DND-41 (cell line): ENCODE measurements around the gene IFNG.

ENCODE experiments used
- ATAC-seq: fragments of 200-7000 bp; cut with Tn5 transposase; 3 replicates; pipeline ENCODE4 v1.9.1; 2021; ENCODE audit warnings: low read depth; ENCODE audit not compliant: insufficient read depth
- DNase-seq: peaks from one replicate; pipeline ENCODE4 v3.0.0-alpha.2; 2020
- H2AFZ ChIP-seq: 2 replicates; pipeline ENCODE4 v1.6.0; 2012; ENCODE audit warnings: low read depth, low read length
- H3K27ac ChIP-seq: 2 replicates; pipeline ENCODE4 v1.5.1; 2012; ENCODE audit warnings: low read length, inconsistent platforms
- H3K27me3 ChIP-seq: fragments of 200-600 bp; sonication (generic); 2 replicates; pipeline ENCODE4 v1.6.0; 2012; ENCODE audit warnings: low read length, mild to moderate bottlenecking, inconsistent platforms; ENCODE audit not compliant: insufficient read depth, poor library complexity
- H3K36me3 ChIP-seq: 2 replicates; pipeline ENCODE4 v1.5.1; 2012; ENCODE audit warnings: low read length, inconsistent platforms; ENCODE audit not compliant: insufficient read depth
- H3K4me1 ChIP-seq: 2 replicates; pipeline ENCODE4 v1.5.1; 2012; ENCODE audit warnings: mild to moderate bottlenecking, low read length; ENCODE audit not compliant: insufficient read depth
- H3K4me2 ChIP-seq: 2 replicates; pipeline ENCODE4 v1.6.0; 2012; ENCODE audit warnings: mild to moderate bottlenecking, moderate library complexity, low read length, inconsistent platforms; ENCODE audit not compliant: insufficient read depth
- H3K4me3 ChIP-seq, 2 experiments: fragments of 200-600 bp in 1 of 2; shearing (Covaris generic) in 1 of 2; 2 replicates each; pipeline ENCODE4 v1.5.1; 2012 to 2016; ENCODE audit warnings: inconsistent platforms in 2 of 2, low read length in 2 of 2, mild to moderate bottlenecking in 2 of 2, low read depth in 1 of 2, moderate library complexity in 1 of 2
- H3K79me2 ChIP-seq: 2 replicates; pipeline ENCODE4 v1.6.0; 2012; ENCODE audit warnings: low read length, inconsistent platforms; ENCODE audit not compliant: insufficient read depth
- H3K9ac ChIP-seq: 2 replicates; pipeline ENCODE4 v1.6.0; 2012; ENCODE audit warnings: low read depth, mild to moderate bottlenecking, inconsistent platforms, low read length, moderate library complexity
- H3K9me3 ChIP-seq: 2 replicates; pipeline ENCODE4 v1.5.1; 2012; ENCODE audit warnings: low read length, moderate library complexity, mild to moderate bottlenecking, inconsistent platforms; ENCODE audit not compliant: insufficient read depth, severe bottlenecking
- H4K20me1 ChIP-seq: 2 replicates; pipeline ENCODE4 v1.6.0; 2012; ENCODE audit warnings: low read length; ENCODE audit not compliant: insufficient read depth
- EZH2 ChIP-seq: IDR thresholded peaks from 3 replicates; pipeline ENCODE4 v1.6.1; 2012; ENCODE audit warnings: borderline replicate concordance, low read depth, mild to moderate bottlenecking, moderate library complexity, low read length, inconsistent platforms; ENCODE audit not compliant: severe bottlenecking
- TF ChIP-seq, protein P1 (sequence below): IDR thresholded peaks from 2 replicates; pipeline ENCODE4 v1.5.1; 2012; ENCODE audit warnings: borderline replicate concordance, low read length, moderate library complexity, mild to moderate bottlenecking; ENCODE audit not compliant: poor library complexity, severe bottlenecking; ENCODE audit errors: extremely low read depth

Gene IFNG

DNA sequence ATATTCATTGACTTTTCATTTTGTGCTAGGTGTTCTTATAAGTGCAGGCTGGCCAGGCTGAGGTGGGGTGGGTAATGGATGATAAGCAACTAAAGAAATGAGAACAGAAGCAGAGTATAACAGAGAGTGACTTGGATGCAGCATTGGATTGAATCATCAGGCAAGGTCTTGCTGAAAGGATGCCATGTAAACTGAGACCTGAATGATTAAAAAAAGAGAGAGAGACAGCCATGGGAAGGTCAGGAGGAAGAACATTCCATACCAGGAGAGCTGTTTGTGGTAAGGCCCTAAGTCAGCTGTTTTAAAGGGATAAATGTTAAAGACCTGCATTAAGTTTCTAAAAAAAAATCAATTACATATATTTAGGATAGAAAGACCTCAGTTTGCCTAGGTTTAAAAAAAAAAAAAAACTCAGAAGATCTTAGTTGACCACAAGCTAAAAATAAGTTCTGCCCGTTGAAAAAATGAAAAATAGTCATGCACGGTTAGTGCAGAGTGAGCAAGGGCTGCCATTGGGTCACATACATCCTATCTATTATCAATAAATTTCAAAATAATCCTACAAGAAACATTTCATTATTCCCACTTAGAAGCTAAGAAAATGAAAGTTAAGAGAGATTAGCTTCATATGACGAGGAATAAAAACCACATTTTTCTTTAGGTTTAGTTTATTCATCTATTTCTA, 37.2 kb downstream of the IFNG start:
- Histone ChIP-seq H3K4me2 (no peak overlapping the region), H2AFZ (no peak overlapping the region), H3K4me3 (no peak overlapping the region), H3K9me3 (no peaks in the 10 kb centered on the region), H3K27ac (no peak overlapping the region), H3K36me3 (no peaks in the 10 kb centered on the region), H4K20me1 (no peaks in the 10 kb centered on the region), H3K9ac (no peak overlapping the region), H3K79me2 (no peaks in the 10 kb centered on the region), H3K27me3 (peaks cover 5% of the 10 kb centered on the region), H3K4me1 (no peaks in the 10 kb centered on the region)
- DNase-seq (no peak), ATAC-seq (no peak)
- TF ChIP-seq, protein P1, sequence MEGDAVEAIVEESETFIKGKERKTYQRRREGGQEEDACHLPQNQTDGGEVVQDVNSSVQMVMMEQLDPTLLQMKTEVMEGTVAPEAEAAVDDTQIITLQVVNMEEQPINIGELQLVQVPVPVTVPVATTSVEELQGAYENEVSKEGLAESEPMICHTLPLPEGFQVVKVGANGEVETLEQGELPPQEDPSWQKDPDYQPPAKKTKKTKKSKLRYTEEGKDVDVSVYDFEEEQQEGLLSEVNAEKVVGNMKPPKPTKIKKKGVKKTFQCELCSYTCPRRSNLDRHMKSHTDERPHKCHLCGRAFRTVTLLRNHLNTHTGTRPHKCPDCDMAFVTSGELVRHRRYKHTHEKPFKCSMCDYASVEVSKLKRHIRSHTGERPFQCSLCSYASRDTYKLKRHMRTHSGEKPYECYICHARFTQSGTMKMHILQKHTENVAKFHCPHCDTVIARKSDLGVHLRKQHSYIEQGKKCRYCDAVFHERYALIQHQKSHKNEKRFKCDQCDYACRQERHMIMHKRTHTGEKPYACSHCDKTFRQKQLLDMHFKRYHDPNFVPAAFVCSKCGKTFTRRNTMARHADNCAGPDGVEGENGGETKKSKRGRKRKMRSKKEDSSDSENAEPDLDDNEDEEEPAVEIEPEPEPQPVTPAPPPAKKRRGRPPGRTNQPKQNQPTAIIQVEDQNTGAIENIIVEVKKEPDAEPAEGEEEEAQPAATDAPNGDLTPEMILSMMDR = no peak
- no peak for TF ChIP-seq EZH2

DNA sequence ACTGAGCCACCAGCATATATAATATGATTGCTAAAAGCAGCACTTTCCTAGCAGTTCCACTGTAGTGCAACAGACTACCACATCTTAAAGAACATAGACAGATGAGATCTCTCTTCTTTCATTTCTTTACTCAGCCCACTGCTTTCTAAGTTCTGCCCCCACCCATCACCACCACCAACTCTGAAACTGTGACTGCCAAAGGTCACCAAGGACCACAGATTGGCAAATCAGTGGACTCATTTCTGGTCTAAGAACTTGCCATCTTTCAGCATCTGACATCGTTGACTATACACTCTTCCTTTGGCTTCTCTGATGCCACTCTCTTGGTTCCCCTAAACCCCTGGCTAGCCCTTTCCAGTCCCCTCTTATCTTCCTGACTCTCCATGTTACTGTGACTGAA, 38.4 kb downstream of the IFNG start:
- peaks cover 5% of the 10 kb centered on the region for H3K27me3 ChIP-seq
- H3K27ac ChIP-seq = no peak overlapping the region
- H3K79me2 ChIP-seq = no peaks in the 10 kb centered on the region
- no peaks in the 10 kb centered on the region for H3K9me3 ChIP-seq
- no peak overlapping the region for H3K4me2 ChIP-seq
- H3K4me1 ChIP-seq = no peaks in the 10 kb centered on the region
- no peak overlapping the region for H3K4me3 ChIP-seq
- no peaks in the 10 kb centered on the region for H4K20me1 ChIP-seq
- ATAC-seq (no peak), DNase-seq (no peak)
- TF ChIP-seq, protein P1 = no peak
- TF ChIP-seq EZH2 = no peak
- no peak overlapping the region for H3K9ac ChIP-seq
- H3K36me3 ChIP-seq = no peaks in the 10 kb centered on the region
- no peak overlapping the region for H2AFZ ChIP-seq

DNA sequence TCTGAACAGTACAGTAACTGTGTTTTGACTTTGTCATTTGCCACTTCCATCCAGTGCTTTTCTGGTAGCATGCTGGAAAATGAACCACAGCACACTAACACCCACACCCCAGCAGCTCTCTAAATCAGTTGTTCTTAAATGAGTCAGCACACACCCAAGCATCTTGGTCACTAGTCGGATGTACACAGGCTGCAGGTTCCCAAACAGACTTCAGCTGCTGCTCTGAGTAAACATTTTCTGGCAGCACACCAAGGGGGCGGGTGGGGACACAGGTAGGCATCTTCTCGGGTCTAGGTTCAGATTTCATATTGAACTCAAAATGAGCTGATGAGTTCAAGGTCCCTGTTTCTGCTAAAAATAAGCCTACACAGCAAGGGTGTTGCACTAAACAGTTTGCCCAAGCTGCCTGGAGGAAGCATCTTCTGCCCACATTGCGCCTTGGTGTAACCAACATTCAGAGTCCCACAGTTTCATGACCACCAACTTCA, 39.8 kb downstream of the IFNG start:
- H3K27ac ChIP-seq = no peak overlapping the region
- no peak overlapping the region for H3K4me2 ChIP-seq

More for the DNA sequence above, 39.8 kb downstream of the IFNG start:
- H3K4me3 ChIP-seq = no peak overlapping the region
- H3K79me2 ChIP-seq = no peaks in the 10 kb centered on the region
- no peaks in the 10 kb centered on the region for H3K9me3 ChIP-seq
- H4K20me1 ChIP-seq = no peaks in the 10 kb centered on the region
- no peak for ATAC-seq
- no peak for TF ChIP-seq EZH2
- TF ChIP-seq, protein P1 = no peak
- no peaks in the 10 kb centered on the region for H3K36me3 ChIP-seq
- H3K4me1 ChIP-seq = no peaks in the 10 kb centered on the region
- H3K27me3 ChIP-seq = peaks cover 5% of the 10 kb centered on the region
- DNase-seq = no peak
- H3K9ac ChIP-seq = no peak overlapping the region
- H2AFZ ChIP-seq = no peak overlapping the region
